ENCODE measurements around the gene CLEC18A.

GRCh38 chr16:69934044-69934443 lies 17.1 kb upstream of the CLEC18A start:
- TF ChIP-seq CTCF (IDR thresholded peaks at IDR 0.05) (no peak), POLR2A (IDR thresholded peaks at IDR 0.05) (no peak)
